CD4-positive, alpha-beta memory T cell (primary cell): ENCODE data around the gene CYS1. TPM values are rescaled to one million over a fixed set of nuclear protein-coding genes. Genes with fewer than 3 reads are reported as not detected.
A peak's percentile ranks its signal among the peaks of the same experiment; 100 is the strongest.

ENCODE experiments used
- CTCF ChIA-PET: fragments of 350-600 bp; sonication (Branson Sonifier 250); formaldehyde crosslinking; loops from one replicate; lab custom pipeline; 2021; ENCODE audit warnings: inconsistent platforms; ENCODE audit not compliant: partially characterized antibody; lab: Charles Lee
- POLR2A ChIA-PET: fragments of 350-600 bp; sonication (Branson Sonifier 250); formaldehyde crosslinking; loops from one replicate; lab custom pipeline; 2021; ENCODE audit not compliant: partially characterized antibody; lab: Charles Lee
- DNase-seq, 5 donors: peaks; one replicate each; pipeline versions ENCODE4 v3.0.0 to v3.0.0-alpha.2; 2020 to 2022; ENCODE audit warnings: mixed read lengths in 1 of 5
- H3K27ac ChIP-seq: one replicate; pipeline ENCODE4 v1.7.0; 2013; ENCODE audit warnings: low read depth, low read length
- H3K27me3 ChIP-seq: 2 replicates; pipeline ENCODE4 v1.7.0; 2013; ENCODE audit warnings: mild to moderate bottlenecking, low read length, moderate library complexity; ENCODE audit not compliant: insufficient read depth
- H3K36me3 ChIP-seq: 2 replicates; pipeline ENCODE4 v1.7.0; 2013; ENCODE audit warnings: mild to moderate bottlenecking, low read length, moderate library complexity; ENCODE audit not compliant: insufficient read depth
- H3K4me1 ChIP-seq: 2 replicates; pipeline ENCODE4 v1.7.0; 2013; ENCODE audit warnings: mild to moderate bottlenecking, low read length, moderate library complexity; ENCODE audit not compliant: insufficient read depth
- H3K4me3 ChIP-seq, 2 donors: one replicate each; pipeline ENCODE4 v1.7.0; 2013; ENCODE audit warnings: low read length in 2 of 2, mild to moderate bottlenecking in 1 of 2
- H3K9me3 ChIP-seq, 2 donors: one replicate each; pipeline ENCODE4 v1.7.0; 2013; ENCODE audit warnings: low read length in 2 of 2, control low read depth in 1 of 2; ENCODE audit not compliant: control insufficient read depth in 1 of 2
- H3K27ac Mint-ChIP-seq, 7 donors: one replicate each; pipeline ENCODE4 v1.8.0; 2020 to 2021; ENCODE audit warnings: mixed read lengths in 7 of 7, mild to moderate bottlenecking in 6 of 7, inconsistent platforms in 3 of 7, moderate library complexity in 3 of 7
- H3K27me3 Mint-ChIP-seq, 2 donors: one replicate each; pipeline ENCODE4 v1.8.0; 2020 to 2021; ENCODE audit warnings: mixed read lengths in 2 of 2
- H3K36me3 Mint-ChIP-seq, 2 donors: one replicate each; pipeline ENCODE4 v1.8.0; 2020 to 2021; ENCODE audit warnings: mixed read lengths in 2 of 2, inconsistent platforms in 1 of 2, mild to moderate bottlenecking in 1 of 2
- H3K4me1 Mint-ChIP-seq, 4 donors: one replicate each; pipeline ENCODE4 v1.8.0; 2020 to 2021; ENCODE audit warnings: mixed read lengths in 4 of 4, mild to moderate bottlenecking in 1 of 4
- H3K4me3 Mint-ChIP-seq, 8 donors: one replicate each; pipeline ENCODE4 v1.8.0; 2020 to 2021; ENCODE audit warnings: mixed read lengths in 8 of 8, mild to moderate bottlenecking in 7 of 8, moderate library complexity in 6 of 8, inconsistent platforms in 3 of 8
- H3K9me3 Mint-ChIP-seq, 8 donors: one replicate each; pipeline ENCODE4 v1.8.0; 2020 to 2021; ENCODE audit warnings: mixed read lengths in 8 of 8, mild to moderate bottlenecking in 5 of 8, inconsistent platforms in 3 of 8, moderate library complexity in 1 of 8
- intact Hi-C: fragments of 100-400 bp; cut with micrococcal nuclease; formaldehyde crosslinking; loops from one replicate; pipeline ENCODE4 v1.15.1; 2023
- polyA plus RNA-seq, 2 donors: library from polyadenylated mRNA; unstranded; fragments of 300-500 nt; fragmentation: Illumina TruSeq; gene quantifications; one replicate each; pipeline ENCODE4 v1.2.3, GENCODE V29; 2021
- total RNA-seq, 2 experiments: library from RNA; stranded (reverse); gene quantifications; one replicate each; pipeline ENCODE4 v1.2.3, GENCODE V29; 2021

The CYS1 gene
- total and polyA plus RNA-seq, 4 experiments from 2014 or later: not detected

DNA sequence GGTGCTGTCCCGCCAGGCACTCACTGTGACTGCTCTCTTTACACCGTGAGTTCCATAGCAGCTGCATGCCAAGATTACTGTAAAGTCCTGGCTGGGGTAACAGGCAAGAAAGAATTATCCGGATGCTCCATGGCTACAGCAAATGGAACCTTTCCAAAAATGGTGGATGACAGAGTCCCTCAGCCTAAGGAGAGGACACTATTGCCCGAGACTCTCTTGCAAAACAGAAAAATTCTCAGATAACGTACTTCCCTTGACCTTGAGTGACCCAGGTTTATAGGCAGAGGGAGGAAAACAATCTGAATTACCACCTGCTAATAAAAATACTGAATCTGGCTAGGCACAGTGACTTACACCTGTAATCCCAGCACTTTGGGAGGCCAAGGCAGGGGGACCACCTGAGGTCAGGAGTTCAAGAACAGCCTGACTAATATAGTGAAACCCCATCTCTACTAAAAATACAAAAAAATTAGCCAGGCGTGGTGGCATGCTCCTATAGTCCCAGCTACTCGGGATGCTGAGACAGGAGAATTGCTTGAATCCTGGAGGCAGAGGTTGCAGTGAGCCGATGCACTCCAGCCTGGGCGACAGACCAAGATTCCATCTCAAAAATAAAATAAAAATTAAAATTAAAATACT, 4.5 kb downstream of the CYS1 start:
- Histone ChIP-seq H3K4me3 (no peak overlapping the region), H3K36me3 (no peaks in the 10 kb centered on the region), H3K4me1 (peaks cover 11% of the 10 kb centered on the region), H3K27me3 (peaks cover 14% of the 10 kb centered on the region), H3K27ac (no peak overlapping the region), H3K9me3 (no peaks in the 10 kb centered on the region)
- H3K9me3 Mint-ChIP-seq: peaks cover 0 to 2% (median 0%) of the 10 kb centered on the region in 8 donors
- peaks cover 39 to 47% of the 10 kb centered on the region in 2 donors for H3K27me3 Mint-ChIP-seq
- DNase-seq: no peak
- intact Hi-C loops: no loop called here
- ChIA-PET POLR2A (no interaction called here), CTCF (interaction anchor here (0.9 to 9.4 kb wide), 5 partner anchors 21 to 359 kb away, joined by 3 to 190 read pairs (median 6); no protein-coding TSS in a partner anchor)
- H3K27ac Mint-ChIP-seq: no peak overlapping the region
- peaks cover 6 to 14% (median 9%) of the 10 kb centered on the region in 4 donors for H3K4me1 Mint-ChIP-seq
- H3K4me3 Mint-ChIP-seq: no peak overlapping the region
- H3K36me3 Mint-ChIP-seq: peaks cover 0 to 4% of the 10 kb centered on the region in 2 donors

DNA sequence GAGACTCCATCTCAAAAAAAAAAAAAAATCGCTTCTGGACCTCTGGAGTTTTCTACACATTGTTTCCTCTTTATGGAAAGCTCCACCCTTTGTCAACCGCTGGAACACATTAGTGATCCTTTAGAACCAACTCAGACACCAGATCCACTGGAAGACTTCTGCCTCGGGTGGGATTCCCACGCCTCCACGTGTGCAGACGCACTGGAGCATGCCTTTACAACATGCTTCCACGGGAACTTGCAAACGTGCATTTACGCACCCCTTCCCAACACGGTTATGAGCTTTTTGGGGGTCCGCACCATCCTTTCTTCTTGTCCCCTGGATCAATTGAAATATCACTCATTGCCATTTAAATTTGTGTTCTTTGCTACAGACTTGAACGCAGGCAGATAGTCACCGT, 5.1 kb downstream of the CYS1 start:
- Histone ChIP-seq H3K9me3 (no peaks in the 10 kb centered on the region), H3K4me1 (peaks cover 8% of the 10 kb centered on the region), H3K4me3 (no peak overlapping the region), H3K27me3 (peaks cover 14% of the 10 kb centered on the region), H3K27ac (no peak overlapping the region), H3K36me3 (no peaks in the 10 kb centered on the region)
- ChIA-PET POLR2A (no interaction called here), CTCF (interaction anchor here (0.7 to 9.4 kb wide), 9 partner anchors 8 to 364 kb away, joined by 3 to 190 read pairs (median 6); no protein-coding TSS in a partner anchor)
- H3K27me3 Mint-ChIP-seq: peaks cover 39 to 47% of the 10 kb centered on the region in 2 donors
- H3K4me3 Mint-ChIP-seq: no peak overlapping the region
- no peak for DNase-seq
- H3K9me3 Mint-ChIP-seq: peaks cover 0 to 2% (median 0%) of the 10 kb centered on the region in 8 donors
- no peak overlapping the region for H3K27ac Mint-ChIP-seq
- peaks cover 6 to 12% (median 9%) of the 10 kb centered on the region in 4 donors for H3K4me1 Mint-ChIP-seq
- intact Hi-C loops: no loop called here
- peaks cover 0 to 4% of the 10 kb centered on the region in 2 donors for H3K36me3 Mint-ChIP-seq

DNA sequence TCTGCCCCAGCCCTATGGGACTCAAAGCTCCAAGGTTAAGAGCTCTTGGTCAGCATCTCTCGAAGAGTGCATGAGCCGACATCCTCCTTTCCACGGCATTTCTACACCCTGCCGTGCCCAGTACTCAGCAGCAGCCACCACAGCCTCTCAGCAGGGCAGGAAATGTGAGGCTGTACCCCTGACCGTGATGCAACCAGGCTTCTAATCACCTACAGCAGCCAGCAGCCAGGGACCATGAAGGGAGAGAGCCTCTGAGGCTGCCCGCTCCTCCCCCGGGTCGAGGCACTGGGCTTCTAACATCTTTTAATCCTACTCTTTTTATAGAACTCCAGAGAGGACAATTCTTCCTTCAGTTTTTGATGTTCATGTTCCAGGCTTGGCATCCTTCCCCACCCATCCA, 6.5 kb downstream of the CYS1 start:
- Mint-ChIP-seq H3K4me1 (peaks cover 3 to 7% (median 4%) of the 10 kb centered on the region in 4 donors), H3K27me3 (peaks cover 34 to 42% of the 10 kb centered on the region in 2 donors), H3K9me3 (no peaks in the 10 kb centered on the region), H3K27ac (no peak overlapping the region), H3K4me3 (no peak overlapping the region), H3K36me3 (no peaks in the 10 kb centered on the region)
- H3K4me1 ChIP-seq: peaks cover under 1% of the 10 kb centered on the region
- no peaks in the 10 kb centered on the region for H3K36me3 ChIP-seq
- ChIA-PET POLR2A (interaction anchor here (0.6 to 2.0 kb wide), 2 partner anchors 48 to 362 kb away, joined by 3 to 11 read pairs; no protein-coding TSS in a partner anchor), CTCF (interaction anchor here (0.7 to 9.4 kb wide), 19 partner anchors 9 to 366 kb away, joined by 3 to 190 read pairs (median 11); partner anchors contain the start of gene TAF1B)
- H3K27ac ChIP-seq: no peak overlapping the region
- no peak overlapping the region for H3K4me3 ChIP-seq
- DNase-seq: no peak
- intact Hi-C loops: no loop called here
- H3K9me3 ChIP-seq: no peaks in the 10 kb centered on the region
- peaks cover 11% of the 10 kb centered on the region for H3K27me3 ChIP-seq

DNA sequence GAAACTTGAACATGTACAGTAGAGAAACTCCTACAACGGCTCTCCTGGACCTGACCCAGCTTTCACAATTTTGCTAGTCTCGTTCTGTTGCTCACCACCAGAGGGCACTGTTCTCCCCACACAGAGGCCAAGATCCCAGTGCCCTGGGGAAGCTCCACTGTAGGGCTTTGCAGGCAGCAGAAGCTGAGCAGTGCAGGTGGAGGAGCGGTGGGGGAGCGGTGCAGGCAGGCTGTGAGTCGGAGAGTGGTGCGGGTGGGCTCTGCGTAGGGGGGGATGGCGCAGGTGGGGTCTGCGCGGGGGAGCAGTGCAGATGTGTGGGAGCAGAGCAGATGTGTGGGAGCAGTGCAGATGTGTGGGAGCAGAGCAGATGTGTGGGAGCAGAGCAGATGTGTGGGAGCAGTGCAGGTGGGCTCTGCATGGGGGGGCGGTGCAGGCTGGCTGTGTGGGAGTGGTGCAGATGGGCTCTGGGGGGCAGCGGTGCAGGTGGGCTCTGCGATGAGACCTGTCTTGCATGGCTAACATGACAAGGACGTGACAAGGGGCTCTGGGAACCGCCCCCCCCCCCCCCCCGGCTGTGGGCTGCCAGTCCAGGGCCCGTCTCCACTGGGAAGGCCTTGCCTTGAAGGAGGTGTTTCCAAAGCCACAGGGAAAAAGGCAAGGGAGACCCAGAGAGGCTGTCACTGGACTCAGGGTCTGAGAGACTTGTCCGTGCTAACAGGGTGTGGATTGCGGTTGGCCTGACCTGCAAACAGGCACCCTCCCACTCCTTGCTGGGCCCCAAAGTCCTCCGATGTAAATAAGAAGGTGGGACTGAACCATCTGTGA, 7.3 kb downstream of the CYS1 start:
- H3K9me3 ChIP-seq: no peaks in the 10 kb centered on the region
- H3K27ac ChIP-seq: no peak overlapping the region
- H3K4me3 Mint-ChIP-seq: no peak overlapping the region
- DNase-seq: peak; percentile 77 to 81 (median 79)
- no peaks in the 10 kb centered on the region for H3K36me3 ChIP-seq
- peaks cover 27 to 35% of the 10 kb centered on the region in 2 donors for H3K27me3 Mint-ChIP-seq
- peaks cover 0 to 5% (median 2%) of the 10 kb centered on the region in 8 donors for H3K9me3 Mint-ChIP-seq
- peaks cover 0 to 1% of the 10 kb centered on the region in 2 donors for H3K36me3 Mint-ChIP-seq
- H3K4me1 ChIP-seq: no peaks in the 10 kb centered on the region
- H3K4me3 ChIP-seq: no peak overlapping the region
- POLR2A ChIA-PET: interaction anchor here (0.6 to 2.0 kb wide), 5 partner anchors 24 to 375 kb away, joined by 3 to 11 read pairs (median 3); partner anchors contain the start of gene ODC1
- intact Hi-C loops: loop anchor here (1.0 kb wide), 5 partner anchors 24 to 595 kb away; no protein-coding TSS in a partner anchor
- peaks cover 2% of the 10 kb centered on the region for H3K27me3 ChIP-seq
- H3K4me1 Mint-ChIP-seq: peaks cover 3 to 7% (median 4%) of the 10 kb centered on the region in 4 donors
- CTCF ChIA-PET: interaction anchor here (0.5 to 9.4 kb wide), 40 partner anchors 9 to 972 kb away, joined by 3 to 190 read pairs (median 4); partner anchors contain the start of gene TAF1B
- no peak overlapping the region for H3K27ac Mint-ChIP-seq

DNA sequence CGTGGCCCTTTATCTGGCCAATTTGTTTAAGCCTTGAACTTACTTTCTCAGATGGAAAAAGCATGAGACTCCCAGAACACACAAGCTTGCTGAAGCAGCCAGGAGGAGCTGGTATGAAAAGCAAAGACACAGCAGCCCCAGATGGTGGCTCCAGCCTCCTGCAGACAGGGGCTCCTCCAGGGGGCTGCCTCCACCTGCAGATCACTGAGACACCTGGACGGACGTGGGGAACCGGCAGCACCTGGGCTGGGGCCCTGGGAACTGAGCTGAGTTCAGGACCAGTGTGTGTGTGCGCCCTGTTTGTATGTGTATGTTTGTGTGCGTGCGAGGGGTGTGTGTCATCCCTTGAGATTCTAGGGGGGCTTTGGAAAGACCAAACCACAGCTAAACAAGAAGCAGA, 8.6 kb downstream of the CYS1 start:
- Mint-ChIP-seq H3K27ac (no peak overlapping the region), H3K4me3 (no peak overlapping the region), H3K9me3 (peaks cover 0 to 7% (median 3%) of the 10 kb centered on the region in 8 donors), H3K36me3 (peaks cover 0 to 4% of the 10 kb centered on the region in 2 donors), H3K27me3 (peaks cover 20 to 24% of the 10 kb centered on the region in 2 donors), H3K4me1 (peaks cover 3 to 7% (median 4%) of the 10 kb centered on the region in 4 donors)
- intact Hi-C loops: no loop called here
- H3K27ac ChIP-seq: no peak overlapping the region
- H3K4me3 ChIP-seq: no peak overlapping the region
- no peak for DNase-seq
- no peaks in the 10 kb centered on the region for H3K4me1 ChIP-seq
- CTCF ChIA-PET: interaction anchor here (0.5 to 9.4 kb wide), 21 partner anchors 11 to 971 kb away, joined by 3 to 190 read pairs (median 11); partner anchors contain the start of gene TAF1B
- POLR2A ChIA-PET: interaction anchor here (0.6 to 0.7 kb wide), 2 partner anchors 80 to 218 kb away, joined by 3 read pairs; no protein-coding TSS in a partner anchor
- no peaks in the 10 kb centered on the region for H3K27me3 ChIP-seq
- no peaks in the 10 kb centered on the region for H3K9me3 ChIP-seq
- no peaks in the 10 kb centered on the region for H3K36me3 ChIP-seq

DNA sequence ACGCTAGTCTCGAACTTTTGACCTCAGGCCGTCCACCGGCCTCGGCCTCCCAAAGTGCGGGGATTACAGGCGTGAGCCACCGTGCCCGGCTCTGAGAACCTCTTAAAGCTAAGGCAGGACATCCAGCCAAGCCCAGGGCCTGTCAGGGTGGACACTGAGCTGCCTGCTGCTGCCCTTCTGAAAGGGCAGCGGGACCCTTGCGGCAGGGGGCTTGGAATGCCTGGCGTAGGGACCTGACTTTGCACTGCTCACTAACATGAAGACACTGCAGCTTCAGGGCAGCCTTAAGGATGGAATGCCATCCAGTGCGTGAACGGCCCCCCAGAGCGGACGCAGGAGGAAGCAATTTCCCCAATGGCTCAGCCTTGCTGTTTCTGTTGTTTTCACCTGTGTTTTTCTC, 9.0 kb downstream of the CYS1 start:
- Mint-ChIP-seq H3K27me3 (peaks cover 16 to 20% of the 10 kb centered on the region in 2 donors), H3K27ac (no peak overlapping the region), H3K4me1 (peaks cover 3 to 11% (median 4%) of the 10 kb centered on the region in 4 donors), H3K4me3 (no peak overlapping the region), H3K9me3 (peaks cover 0 to 7% (median 3%) of the 10 kb centered on the region in 8 donors), H3K36me3 (peaks cover 0 to 4% of the 10 kb centered on the region in 2 donors)
- H3K27me3 ChIP-seq: no peaks in the 10 kb centered on the region
- no peak overlapping the region for H3K27ac ChIP-seq
- no peaks in the 10 kb centered on the region for H3K9me3 ChIP-seq
- no peaks in the 10 kb centered on the region for H3K4me1 ChIP-seq
- ChIA-PET CTCF (interaction anchor here (0.5 to 9.4 kb wide), 14 partner anchors 11 to 561 kb away, joined by 3 to 190 read pairs (median 14); partner anchors contain the start of gene TAF1B), POLR2A (interaction anchor here (0.6 to 0.7 kb wide), 2 partner anchors 79 to 218 kb away, joined by 3 read pairs; no protein-coding TSS in a partner anchor)
- H3K4me3 ChIP-seq: no peak overlapping the region
- no peak for DNase-seq
- no peaks in the 10 kb centered on the region for H3K36me3 ChIP-seq
- intact Hi-C loops: no loop called here
